ENCODE data around the gene SP9. TPM values are rescaled to one million over a fixed set of nuclear protein-coding genes. Genes with fewer than 3 reads are reported as not detected.
"Not testable (repeated sequence)": the region's sequence is repeated elsewhere in the genome, so short reads cannot be mapped to it uniquely, and the experiment has no call there.

SP9 gene
- polyA plus RNA-seq, 1 donor (not counting 4 experiments of a cell fraction or from before 2014, with no cell fraction given): not detected

GRCh38 chr2:174362949-174363348 lies 28.2 kb downstream of the SP9 start:
- Histone ChIP-seq H4K20me1 (ENCODE audit: control insufficient read depth, extremely low read depth, insufficient read depth, low read length) (no peaks in the 10 kb centered on the region), H3K4me3 (ENCODE audit: control insufficient read depth in 2 of 3, extremely low read depth in 1 of 3, insufficient read depth in 2 of 3, low read depth in 1 of 3, low read length in 3 of 3) (no peak overlapping the region), H3K9ac (ENCODE audit: control insufficient read depth, extremely low read depth, insufficient read depth, low read length) (no peak overlapping the region), H3K27ac (ENCODE audit: control insufficient read depth, insufficient read depth, low read length) (no peak overlapping the region), H2AFZ (ENCODE audit: control insufficient read depth, low read length) (no peak overlapping the region), H3K79me2 (ENCODE audit: control insufficient read depth, insufficient read depth, low read length) (no peaks in the 10 kb centered on the region), H3K4me1 (ENCODE audit: control insufficient read depth, extremely low read depth, insufficient read depth, low read length) (no peaks in the 10 kb centered on the region), H3K9me1 (ENCODE audit: control insufficient read depth, extremely low read depth, insufficient read depth, low read length) (no peaks in the 10 kb centered on the region), H3K4me2 (ENCODE audit: control insufficient read depth, extremely low read depth, insufficient read depth, low read depth, low read length) (no peak overlapping the region), H3K36me3 (ENCODE audit: control insufficient read depth in 2 of 2, extremely low read depth in 1 of 2, insufficient read depth in 2 of 2, low read length in 2 of 2) (peaks cover 0 to 2% of the 10 kb centered on the region in 2 experiments), H3K9me3 (ENCODE audit: control insufficient read depth, low read depth, low read length) (no peaks in the 10 kb centered on the region), H3K27me3 (ENCODE audit: control insufficient read depth, extremely low read depth, insufficient read depth, low read length) (no peaks in the 10 kb centered on the region)
- dilution Hi-C loops (cut with MboI; ENCODE audit: extremely low pct_ligation_motif_present, low sequenced_read_pairs): no loop called here
- DNase-seq (ENCODE audit: low read depth, low spot score): no peak
- no peak for FAIRE-seq
- TF ChIP-seq EZH2 (IDR thresholded peaks at IDR 0.05; ENCODE audit: low read length): no peak
- TF ChIP-seq, protein P1, sequence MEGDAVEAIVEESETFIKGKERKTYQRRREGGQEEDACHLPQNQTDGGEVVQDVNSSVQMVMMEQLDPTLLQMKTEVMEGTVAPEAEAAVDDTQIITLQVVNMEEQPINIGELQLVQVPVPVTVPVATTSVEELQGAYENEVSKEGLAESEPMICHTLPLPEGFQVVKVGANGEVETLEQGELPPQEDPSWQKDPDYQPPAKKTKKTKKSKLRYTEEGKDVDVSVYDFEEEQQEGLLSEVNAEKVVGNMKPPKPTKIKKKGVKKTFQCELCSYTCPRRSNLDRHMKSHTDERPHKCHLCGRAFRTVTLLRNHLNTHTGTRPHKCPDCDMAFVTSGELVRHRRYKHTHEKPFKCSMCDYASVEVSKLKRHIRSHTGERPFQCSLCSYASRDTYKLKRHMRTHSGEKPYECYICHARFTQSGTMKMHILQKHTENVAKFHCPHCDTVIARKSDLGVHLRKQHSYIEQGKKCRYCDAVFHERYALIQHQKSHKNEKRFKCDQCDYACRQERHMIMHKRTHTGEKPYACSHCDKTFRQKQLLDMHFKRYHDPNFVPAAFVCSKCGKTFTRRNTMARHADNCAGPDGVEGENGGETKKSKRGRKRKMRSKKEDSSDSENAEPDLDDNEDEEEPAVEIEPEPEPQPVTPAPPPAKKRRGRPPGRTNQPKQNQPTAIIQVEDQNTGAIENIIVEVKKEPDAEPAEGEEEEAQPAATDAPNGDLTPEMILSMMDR (optimal IDR thresholded peaks at IDR 0.05 in 1 of 3, IDR thresholded peaks at IDR 0.05 in 1 of 3, conservative IDR thresholded peaks at IDR 0.05 in 1 of 3; ENCODE audit: extremely low read depth in 1 of 3, insufficient read depth in 2 of 3, low read length in 3 of 3): no peak

GRCh38 chr2:174363492-174364225 lies 28.9 kb downstream of the SP9 start:
- H3K27me3 ChIP-seq (ENCODE audit: control insufficient read depth, extremely low read depth, insufficient read depth, low read length); H3K36me3 ChIP-seq (ENCODE audit: control insufficient read depth in 2 of 2, extremely low read depth in 1 of 2, insufficient read depth in 2 of 2, low read length in 2 of 2); H3K9ac ChIP-seq (ENCODE audit: control insufficient read depth, extremely low read depth, insufficient read depth, low read length); H3K79me2 ChIP-seq (ENCODE audit: control insufficient read depth, insufficient read depth, low read length); H4K20me1 ChIP-seq (ENCODE audit: control insufficient read depth, extremely low read depth, insufficient read depth, low read length); H3K9me1 ChIP-seq (ENCODE audit: control insufficient read depth, extremely low read depth, insufficient read depth, low read length); H3K9me3 ChIP-seq (ENCODE audit: control insufficient read depth, low read depth, low read length); DNase-seq (ENCODE audit: low read depth, low spot score); H2AFZ ChIP-seq (ENCODE audit: control insufficient read depth, low read length); H3K27ac ChIP-seq (ENCODE audit: control insufficient read depth, insufficient read depth, low read length); H3K4me1 ChIP-seq (ENCODE audit: control insufficient read depth, extremely low read depth, insufficient read depth, low read length); H3K4me2 ChIP-seq (ENCODE audit: control insufficient read depth, extremely low read depth, insufficient read depth, low read depth, low read length); FAIRE-seq; dilution Hi-C loops (cut with MboI; ENCODE audit: extremely low pct_ligation_motif_present, low sequenced_read_pairs); H3K4me3 ChIP-seq (ENCODE audit: control insufficient read depth in 2 of 3, extremely low read depth in 1 of 3, insufficient read depth in 2 of 3, low read depth in 1 of 3, low read length in 3 of 3): not testable (repeated sequence)

DNA sequence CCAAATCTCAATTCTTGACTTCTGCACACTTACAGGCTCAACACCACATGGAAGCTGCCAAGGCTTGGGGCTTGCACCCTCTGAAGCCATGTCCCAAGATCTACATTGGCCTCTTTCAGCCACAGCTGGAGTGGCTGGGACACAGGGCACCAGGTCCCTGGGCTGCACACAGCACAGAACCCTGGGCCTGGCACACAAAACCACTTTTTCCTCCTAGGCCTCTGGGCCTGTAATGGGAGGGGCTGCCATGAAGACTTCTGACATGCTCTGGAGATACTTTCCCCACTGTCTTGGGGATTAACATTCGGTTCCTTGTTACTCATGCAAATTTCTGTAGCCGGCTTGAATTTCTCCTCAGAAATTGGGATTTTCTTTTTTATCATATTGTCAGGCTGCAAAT lies 29.9 kb downstream of the SP9 start:
- Histone ChIP-seq H3K9me1 (ENCODE audit: control insufficient read depth, extremely low read depth, insufficient read depth, low read length) (no peaks in the 10 kb centered on the region), H3K4me1 (ENCODE audit: control insufficient read depth, extremely low read depth, insufficient read depth, low read length) (no peaks in the 10 kb centered on the region), H3K4me3 (ENCODE audit: control insufficient read depth in 2 of 3, extremely low read depth in 1 of 3, insufficient read depth in 2 of 3, low read depth in 1 of 3, low read length in 3 of 3) (no peak overlapping the region), H4K20me1 (ENCODE audit: control insufficient read depth, extremely low read depth, insufficient read depth, low read length) (no peaks in the 10 kb centered on the region), H3K79me2 (ENCODE audit: control insufficient read depth, insufficient read depth, low read length) (no peaks in the 10 kb centered on the region), H3K4me2 (ENCODE audit: control insufficient read depth, extremely low read depth, insufficient read depth, low read depth, low read length) (no peak overlapping the region), H3K9me3 (ENCODE audit: control insufficient read depth, low read depth, low read length) (no peaks in the 10 kb centered on the region), H3K36me3 (ENCODE audit: control insufficient read depth in 2 of 2, extremely low read depth in 1 of 2, insufficient read depth in 2 of 2, low read length in 2 of 2) (peaks cover 0 to 2% of the 10 kb centered on the region in 2 experiments), H3K9ac (ENCODE audit: control insufficient read depth, extremely low read depth, insufficient read depth, low read length) (no peak overlapping the region), H2AFZ (ENCODE audit: control insufficient read depth, low read length) (no peak overlapping the region), H3K27ac (ENCODE audit: control insufficient read depth, insufficient read depth, low read length) (no peak overlapping the region), H3K27me3 (ENCODE audit: control insufficient read depth, extremely low read depth, insufficient read depth, low read length) (no peaks in the 10 kb centered on the region)
- DNase-seq (ENCODE audit: low read depth, low spot score): no peak
- TF ChIP-seq, protein P1 (optimal IDR thresholded peaks at IDR 0.05 in 1 of 3, IDR thresholded peaks at IDR 0.05 in 1 of 3, conservative IDR thresholded peaks at IDR 0.05 in 1 of 3; ENCODE audit: extremely low read depth in 1 of 3, insufficient read depth in 2 of 3, low read length in 3 of 3): no peak
- no peak for TF ChIP-seq EZH2 (IDR thresholded peaks at IDR 0.05; ENCODE audit: low read length)
- dilution Hi-C loops (cut with MboI; ENCODE audit: extremely low pct_ligation_motif_present, low sequenced_read_pairs): no loop called here
- no peak for FAIRE-seq
